HG03571 (cell line): ENCODE data around the gene THSD4.

Experiments
- ATAC-seq: cut with Tn5 transposase; IDR thresholded peaks from one replicate; pipeline ENCODE4 v1.9.1; 2021; ENCODE audit not compliant: unreplicated experiment

The THSD4 gene

GRCh38 chr15:71599418-71600151, 484.3 kb downstream of the THSD4 start:
- ATAC-seq: no peak

GRCh38 chr15:71600237-71600636, 485.0 kb downstream of the THSD4 start:
- ATAC-seq: no peak

GRCh38 chr15:71601038-71601834, 486.0 kb downstream of the THSD4 start:
- no peak for ATAC-seq

- ATAC-seq: no peak
Measured at GRCh38 chr15:71603379-71603778, 488.1 kb downstream of the THSD4 start.

GRCh38 chr15:71607383-71607782, 492.1 kb downstream of the THSD4 start:
- ATAC-seq: no peak

GRCh38 chr15:71610728-71611552, 495.7 kb downstream of the THSD4 start:
- no peak for ATAC-seq

- no peak for ATAC-seq
Measured at GRCh38 chr15:71611553-71612396, 496.5 kb downstream of the THSD4 start.

GRCh38 chr15:71612397-71612722, 497.1 kb downstream of the THSD4 start:
- ATAC-seq: no peak

GRCh38 chr15:71612869-71613268, 497.6 kb downstream of the THSD4 start:
- ATAC-seq: no peak

GRCh38 chr15:71623111-71623510, 507.8 kb downstream of the THSD4 start:
- ATAC-seq: no peak

- ATAC-seq: no peak
Measured at GRCh38 chr15:71626596-71627088, 511.4 kb downstream of the THSD4 start.

GRCh38 chr15:71627188-71627587, 511.9 kb downstream of the THSD4 start:
- no peak for ATAC-seq

GRCh38 chr15:71627604-71628003, 512.3 kb downstream of the THSD4 start:
- ATAC-seq: no peak

GRCh38 chr15:71628988-71629770, 513.9 kb downstream of the THSD4 start:
- ATAC-seq: no peak

GRCh38 chr15:71629781-71630474, 514.7 kb downstream of the THSD4 start:
- ATAC-seq: no peak

GRCh38 chr15:71630475-71630809, 515.2 kb downstream of the THSD4 start:
- ATAC-seq: no peak

- ATAC-seq: no peak
Measured at GRCh38 chr15:71632576-71633195, 517.4 kb downstream of the THSD4 start.

- no peak for ATAC-seq
Measured at GRCh38 chr15:71634820-71635560, 519.7 kb downstream of the THSD4 start.
